GM12878 (cell line): Measurements from ENCODE around the gene PHF2. TPM values are rescaled to one million over a fixed set of nuclear protein-coding genes. Genes with fewer than 3 reads are reported as not detected.

Experiments
- ATAC-seq: fragments of 200-7000 bp; cut with Tn5 transposase; 3 replicates; pipeline ENCODE4 v1.9.1; 2020; ENCODE audit warnings: mild to moderate bottlenecking, moderate library complexity
- BruUV-seq: library from RNA; stranded (reverse); fragments of 400-500 nt; replicated peaks from 2 replicates; lab custom pipeline; 2021; lab: Mats Ljungman, UMichigan
- CTCF ChIA-PET: fragments of 300-600 bp; sonication (Branson Sonifier 250); formaldehyde crosslinking; extraction: SDS; loops from one replicate; lab custom pipeline; 2021; ENCODE audit warnings: inconsistent platforms; lab: Yijun Ruan, JAX
- POLR2A ChIA-PET: fragments of 350-600 bp; formaldehyde crosslinking; extraction: SDS; loops from one replicate; lab custom pipeline; 2021; ENCODE audit warnings: inconsistent platforms; lab: Charles Lee
- RAD21 ChIA-PET: fragments of 300-600 bp; sonication (Branson Sonifier 250); formaldehyde crosslinking; loops from one replicate; lab custom pipeline; 2023; ENCODE audit warnings: antibody characterized with exemption; ENCODE audit not compliant: unreplicated experiment; lab: Charles Lee
- SMC1A ChIA-PET: fragments of 300-600 bp; sonication (Branson Sonifier 250); formaldehyde crosslinking; loops from one replicate; lab custom pipeline; 2023; ENCODE audit not compliant: unreplicated experiment, uncharacterized antibody; lab: Charles Lee
- DNase-seq: peaks from one replicate; pipeline ENCODE4 v3.0.0-alpha.2; 2011; ENCODE audit warnings: low read depth, low spot score
- FAIRE-seq: peaks from 3 replicates; lab custom pipeline; 2011; peaks lifted over from hg19 to GRCh38; lab: Jason Lieb, UNC
- H2AFZ ChIP-seq: 2 replicates; pipeline ENCODE4 v1.6.0; 2011; ENCODE audit warnings: low read depth, low read length, control low read depth; ENCODE audit not compliant: control insufficient read depth
- H3K27ac ChIP-seq: 2 replicates; pipeline ENCODE4 v1.5.1; 2011; ENCODE audit warnings: control low read depth; ENCODE audit not compliant: control insufficient read depth, insufficient read depth
- H3K27me3 ChIP-seq, 2 experiments: replicated peaks in 1 of 2; 2 replicates each; pipeline versions ENCODE4 v1.6.0 to v1.6.1; 2011; ENCODE audit warnings: low read length in 1 of 2; ENCODE audit not compliant: control insufficient read depth in 2 of 2, insufficient read depth in 2 of 2
- H3K36me3 ChIP-seq, 2 experiments: 2 replicates each; pipeline ENCODE4 v1.5.1; 2011; ENCODE audit warnings: low read length in 1 of 2; ENCODE audit not compliant: control insufficient read depth in 2 of 2, insufficient read depth in 2 of 2
- H3K4me1 ChIP-seq: 2 replicates; pipeline ENCODE4 v1.6.1; 2011; ENCODE audit warnings: mild to moderate bottlenecking, low read length, moderate library complexity, mixed read lengths; ENCODE audit not compliant: control insufficient read depth, insufficient read depth
- H3K4me2 ChIP-seq: 2 replicates; pipeline ENCODE4 v1.6.0; 2011; ENCODE audit warnings: control low read depth; ENCODE audit not compliant: control insufficient read depth, insufficient read depth
- H3K4me3 ChIP-seq: fragments of 200-600 bp; sonication (generic); 2 replicates; pipeline ENCODE4 v1.5.1; 2016
- H3K79me2 ChIP-seq: 2 replicates; pipeline ENCODE4 v1.6.0; 2011; ENCODE audit warnings: low read length; ENCODE audit not compliant: control insufficient read depth, insufficient read depth
- H3K9ac ChIP-seq: 2 replicates; pipeline ENCODE4 v1.8.0; 2011; ENCODE audit warnings: low read length, control low read depth, mixed read lengths; ENCODE audit not compliant: control insufficient read depth, insufficient read depth
- H3K9me3 ChIP-seq: replicated peaks from 3 replicates; pipeline ENCODE4 v1.5.1; 2011; ENCODE audit warnings: mild to moderate bottlenecking, low read length; ENCODE audit not compliant: control insufficient read depth, insufficient read depth
- H4K20me1 ChIP-seq: 2 replicates; pipeline ENCODE4 v1.6.0; 2011; ENCODE audit not compliant: control insufficient read depth, insufficient read depth
- PBX3 ChIP-seq: IDR thresholded peaks from 2 replicates; pipeline ENCODE4 v1.6.1; 2011; ENCODE audit warnings: mild to moderate bottlenecking, low read depth, low read length, moderate library complexity; ENCODE audit not compliant: insufficient replicate concordance
- ZNF274 ChIP-seq: IDR thresholded peaks from one replicate; pipeline ENCODE4 v1.8.0; 2011; ENCODE audit not compliant: insufficient read length, insufficient read depth
- WGBS: methylation state at CpG from one replicate; pipeline ENCODE4 v1.1.6; 2016; ENCODE audit warnings: low lambda C conversion rate; ENCODE audit not compliant: insufficient replicate concordance, insufficient coverage; ENCODE audit errors: missing lambda C conversion rate; 5-methylcytosine and 5-hydroxymethylcytosine counted together
- in situ Hi-C: fragments of 300-500 bp; cut with MboI; formaldehyde crosslinking; loops from 9 replicates; pipeline ENCODE4 v1.14.3; 2018; ENCODE audit warnings: mixed read lengths
- intact Hi-C: fragments of 100-400 bp; cut with micrococcal nuclease; formaldehyde crosslinking; loops from one replicate; pipeline ENCODE4 v1.14.2; 2022; ENCODE audit not compliant: unreplicated experiment
- polyA plus RNA-seq, 11 experiments: library from polyadenylated mRNA; depleted of rRNA in 4 of 11; unstranded in 6 of 11; stranded (reverse) in 5 of 11; fragments of >200 nt; fragmentation: Nextera tagmentation in 4 of 11; fragmentation: Illumina TruSeq in 1 of 11; extraction: Ambion mirVana in 4 of 11; extraction: Trizol in 1 of 11; gene quantifications; 1 replicate in 1 of 11; 2 replicates in 10 of 11; pipeline versions ENCODE4 v1.2.1 to v1.2.3, GENCODE V29; 2011 to 2016; ENCODE audit warnings: inconsistent platforms in 2 of 11, missing spikeins in 2 of 11, low read depth in 1 of 11
- total RNA-seq, 4 experiments: library from RNA; depleted of rRNA in 3 of 4; stranded (reverse); fragments of >200 nt in 3 of 4; fragmentation: Illumina TruSeq in 1 of 4; extraction: Trizol in 1 of 4; gene quantifications; 2 replicates each; pipeline versions ENCODE4 v1.2.1 to v1.2.3, GENCODE V29; 2013 to 2021
- TF ChIP-seq, protein P1 (sequence below): fragments of 450-650 bp; IDR thresholded peaks from 2 replicates; pipeline ENCODE4 v1.6.1; 2018; ENCODE audit warnings: mild to moderate bottlenecking, low read depth, moderate library complexity; ENCODE audit not compliant: partially characterized antibody
- TF ChIP-seq, protein P2 (sequence below): fragments of 450-650 bp; formaldehyde crosslinking; IDR thresholded peaks from 2 replicates; pipeline ENCODE4 v1.4.0; 2022; ENCODE audit warnings: mild to moderate bottlenecking, moderate library complexity
- TF ChIP-seq, protein P3 (sequence below), 3 experiments: IDR thresholded peaks in 2 of 3; conservative IDR thresholded peaks in 1 of 3; 2 replicates each; pipeline ENCODE4 v1.5.1; 2011; ENCODE audit warnings: low read depth in 3 of 3, low read length in 3 of 3, mild to moderate bottlenecking in 3 of 3, control low read depth in 2 of 3, moderate library complexity in 2 of 3, inconsistent platforms in 1 of 3, mixed read lengths in 1 of 3; ENCODE audit not compliant: control insufficient read depth in 2 of 3, insufficient read depth in 1 of 3; ENCODE audit errors: extremely low read depth in 1 of 3

PHF2 gene
- total and polyA plus RNA-seq, 10 of the 15 experiments (the other 5 are each of a cell fraction or from before 2014, with no cell fraction given) = 0.34 to 13.3 (median 5.5) TPM

DNA sequence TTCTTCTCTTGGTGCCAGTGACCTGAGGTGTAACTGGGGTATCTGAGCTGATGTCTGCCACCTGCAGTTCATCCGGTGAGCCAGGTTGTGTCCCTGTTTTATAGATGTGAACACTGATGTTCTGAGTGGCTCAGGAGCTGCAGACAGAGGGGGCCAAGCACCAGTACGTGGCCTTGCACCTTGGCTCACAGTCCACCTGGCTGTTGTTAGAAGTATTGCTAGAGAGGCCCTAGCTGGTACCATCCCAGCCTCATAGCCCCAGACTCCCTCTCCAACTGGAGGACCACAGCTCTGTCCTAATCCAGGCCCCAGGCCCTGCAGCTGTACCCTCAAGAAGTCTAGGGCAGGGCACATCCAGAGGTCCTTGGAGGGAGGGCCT, 16.2 kb downstream of the PHF2 start:
- ChIA-PET SMC1A (no interaction called here), POLR2A (no interaction called here), CTCF (no interaction called here), RAD21 (no interaction called here)
- FAIRE-seq (no peak), ATAC-seq (peak; percentile 70), DNase-seq (no peak)
- intact Hi-C loops = no loop called here
- no peak overlapping the region for H3K4me2 ChIP-seq
- 34% methylated on average over 2 of the region's 2 CpGs for WGBS
- in situ Hi-C loops = no loop called here
- H2AFZ ChIP-seq = no peak overlapping the region
- no peak overlapping the region for H3K9ac ChIP-seq
- no peaks in the 10 kb centered on the region for H3K4me1 ChIP-seq
- no peaks in the 10 kb centered on the region for H3K79me2 ChIP-seq
- no peaks in the 10 kb centered on the region for H3K36me3 ChIP-seq
- BruUV-seq = no TSS peak
- no peak overlapping the region for H3K4me3 ChIP-seq
- no peaks in the 10 kb centered on the region for H3K27me3 ChIP-seq
- H3K9me3 ChIP-seq = no peaks in the 10 kb centered on the region
- peaks cover 3% of the 10 kb centered on the region; the same call in 1 of the 2 replicates for H4K20me1 ChIP-seq
- TF ChIP-seq, protein P1, sequence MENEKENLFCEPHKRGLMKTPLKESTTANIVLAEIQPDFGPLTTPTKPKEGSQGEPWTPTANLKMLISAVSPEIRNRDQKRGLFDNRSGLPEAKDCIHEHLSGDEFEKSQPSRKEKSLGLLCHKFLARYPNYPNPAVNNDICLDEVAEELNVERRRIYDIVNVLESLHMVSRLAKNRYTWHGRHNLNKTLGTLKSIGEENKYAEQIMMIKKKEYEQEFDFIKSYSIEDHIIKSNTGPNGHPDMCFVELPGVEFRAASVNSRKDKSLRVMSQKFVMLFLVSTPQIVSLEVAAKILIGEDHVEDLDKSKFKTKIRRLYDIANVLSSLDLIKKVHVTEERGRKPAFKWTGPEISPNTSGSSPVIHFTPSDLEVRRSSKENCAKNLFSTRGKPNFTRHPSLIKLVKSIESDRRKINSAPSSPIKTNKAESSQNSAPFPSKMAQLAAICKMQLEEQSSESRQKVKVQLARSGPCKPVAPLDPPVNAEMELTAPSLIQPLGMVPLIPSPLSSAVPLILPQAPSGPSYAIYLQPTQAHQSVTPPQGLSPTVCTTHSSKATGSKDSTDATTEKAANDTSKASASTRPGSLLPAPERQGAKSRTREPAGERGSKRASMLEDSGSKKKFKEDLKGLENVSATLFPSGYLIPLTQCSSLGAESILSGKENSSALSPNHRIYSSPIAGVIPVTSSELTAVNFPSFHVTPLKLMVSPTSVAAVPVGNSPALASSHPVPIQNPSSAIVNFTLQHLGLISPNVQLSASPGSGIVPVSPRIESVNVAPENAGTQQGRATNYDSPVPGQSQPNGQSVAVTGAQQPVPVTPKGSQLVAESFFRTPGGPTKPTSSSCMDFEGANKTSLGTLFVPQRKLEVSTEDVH = no peak
- TF ChIP-seq ZNF274 = no peak
- TF ChIP-seq, protein P2, sequence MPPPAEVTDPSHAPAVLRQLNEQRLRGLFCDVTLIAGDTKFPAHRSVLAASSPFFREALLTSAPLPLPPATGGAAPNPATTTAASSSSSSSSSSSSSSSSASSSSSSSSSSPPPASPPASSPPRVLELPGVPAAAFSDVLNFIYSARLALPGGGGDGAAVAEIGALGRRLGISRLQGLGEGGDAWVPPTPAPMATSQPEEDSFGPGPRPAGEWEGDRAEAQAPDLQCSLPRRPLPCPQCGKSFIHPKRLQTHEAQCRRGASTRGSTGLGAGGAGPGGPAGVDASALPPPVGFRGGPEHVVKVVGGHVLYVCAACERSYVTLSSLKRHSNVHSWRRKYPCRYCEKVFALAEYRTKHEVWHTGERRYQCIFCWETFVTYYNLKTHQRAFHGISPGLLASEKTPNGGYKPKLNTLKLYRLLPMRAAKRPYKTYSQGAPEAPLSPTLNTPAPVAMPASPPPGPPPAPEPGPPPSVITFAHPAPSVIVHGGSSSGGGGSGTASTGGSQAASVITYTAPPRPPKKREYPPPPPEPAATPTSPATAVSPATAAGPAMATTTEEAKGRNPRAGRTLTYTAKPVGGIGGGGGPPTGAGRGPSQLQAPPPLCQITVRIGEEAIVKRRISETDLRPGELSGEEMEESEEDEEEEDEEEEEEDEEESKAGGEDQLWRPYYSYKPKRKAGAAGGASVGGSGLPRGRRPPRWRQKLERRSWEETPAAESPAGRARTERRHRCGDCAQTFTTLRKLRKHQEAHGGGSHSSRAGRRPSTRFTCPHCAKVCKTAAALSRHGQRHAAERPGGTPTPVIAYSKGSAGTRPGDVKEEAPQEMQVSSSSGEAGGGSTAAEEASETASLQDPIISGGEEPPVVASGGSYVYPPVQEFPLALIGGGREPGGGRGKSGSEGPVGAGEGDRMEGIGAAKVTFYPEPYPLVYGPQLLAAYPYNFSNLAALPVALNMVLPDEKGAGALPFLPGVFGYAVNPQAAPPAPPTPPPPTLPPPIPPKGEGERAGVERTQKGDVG (CRISPR knock-in tag) = no peak
- TF ChIP-seq, protein P3, sequence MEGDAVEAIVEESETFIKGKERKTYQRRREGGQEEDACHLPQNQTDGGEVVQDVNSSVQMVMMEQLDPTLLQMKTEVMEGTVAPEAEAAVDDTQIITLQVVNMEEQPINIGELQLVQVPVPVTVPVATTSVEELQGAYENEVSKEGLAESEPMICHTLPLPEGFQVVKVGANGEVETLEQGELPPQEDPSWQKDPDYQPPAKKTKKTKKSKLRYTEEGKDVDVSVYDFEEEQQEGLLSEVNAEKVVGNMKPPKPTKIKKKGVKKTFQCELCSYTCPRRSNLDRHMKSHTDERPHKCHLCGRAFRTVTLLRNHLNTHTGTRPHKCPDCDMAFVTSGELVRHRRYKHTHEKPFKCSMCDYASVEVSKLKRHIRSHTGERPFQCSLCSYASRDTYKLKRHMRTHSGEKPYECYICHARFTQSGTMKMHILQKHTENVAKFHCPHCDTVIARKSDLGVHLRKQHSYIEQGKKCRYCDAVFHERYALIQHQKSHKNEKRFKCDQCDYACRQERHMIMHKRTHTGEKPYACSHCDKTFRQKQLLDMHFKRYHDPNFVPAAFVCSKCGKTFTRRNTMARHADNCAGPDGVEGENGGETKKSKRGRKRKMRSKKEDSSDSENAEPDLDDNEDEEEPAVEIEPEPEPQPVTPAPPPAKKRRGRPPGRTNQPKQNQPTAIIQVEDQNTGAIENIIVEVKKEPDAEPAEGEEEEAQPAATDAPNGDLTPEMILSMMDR (IDR thresholded peaks at IDR 0.05 in 2 of 3, conservative IDR thresholded peaks at IDR 0.05 in 1 of 3; ENCODE audit: control insufficient read depth in 2 of 3, extremely low read depth in 1 of 3, insufficient read depth in 1 of 3, low read depth in 3 of 3, low read length in 3 of 3) = peak in 2 of 3 experiments; percentile 6 to 13; a peak in 1 of 6 replicates
- no peak for TF ChIP-seq PBX3
- no peak overlapping the region for H3K27ac ChIP-seq
